GM12892 (cell line): ENCODE results near the gene GSG1L.

Experiments used
- DNase-seq: peaks from one replicate; pipeline ENCODE4 v3.0.0; 2011; ENCODE audit not compliant: insufficient read length
- FAIRE-seq: peaks from 2 replicates; lab custom pipeline; 2011; peaks lifted over from hg19 to GRCh38; lab: Jason Lieb, UNC
- POLR2A ChIP-seq: IDR thresholded peaks from 2 replicates; pipeline ENCODE4 v1.6.1; 2011; ENCODE audit warnings: low read depth, low read length, control low read depth
- POLR2AphosphoS5 ChIP-seq: IDR thresholded peaks from 2 replicates; pipeline ENCODE4 v1.6.1; 2011; ENCODE audit warnings: low read depth, low read length, control low read depth
- TAF1 ChIP-seq: IDR thresholded peaks from 2 replicates; pipeline ENCODE4 v1.6.1; 2011; ENCODE audit warnings: low read depth, mild to moderate bottlenecking, control low read depth, low read length, borderline replicate concordance

Gene GSG1L

GRCh38 chr16:27789150-27789549 is 274.4 kb downstream of the GSG1L start:
- TF ChIP-seq POLR2AphosphoS5 (no peak), TAF1 (no peak), POLR2A (no peak)
- FAIRE-seq: no peak
- DNase-seq: no peak

DNA sequence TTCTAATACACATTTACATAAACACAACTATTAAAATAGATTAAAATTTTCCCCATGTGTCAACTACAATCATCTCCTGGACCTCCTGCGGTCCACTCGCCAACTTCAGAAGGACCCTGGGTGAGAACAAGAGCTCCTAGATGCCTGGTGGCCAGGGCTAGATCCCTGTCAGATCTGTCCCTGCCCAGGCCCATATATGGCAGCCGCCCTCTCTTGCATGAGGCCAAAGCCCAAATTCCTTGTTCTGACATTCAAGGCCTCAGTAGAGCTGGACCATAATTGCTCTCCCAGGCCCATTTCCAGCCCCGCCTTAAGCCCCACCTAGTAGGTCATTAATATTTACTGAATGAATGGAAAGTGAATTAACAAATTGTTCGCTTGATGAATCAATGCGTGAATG is 275.8 kb downstream of the GSG1L start:
- no peak for TF ChIP-seq POLR2AphosphoS5
- no peak for TF ChIP-seq POLR2A
- TF ChIP-seq TAF1: no peak
- DNase-seq: no peak
- no peak for FAIRE-seq

DNA sequence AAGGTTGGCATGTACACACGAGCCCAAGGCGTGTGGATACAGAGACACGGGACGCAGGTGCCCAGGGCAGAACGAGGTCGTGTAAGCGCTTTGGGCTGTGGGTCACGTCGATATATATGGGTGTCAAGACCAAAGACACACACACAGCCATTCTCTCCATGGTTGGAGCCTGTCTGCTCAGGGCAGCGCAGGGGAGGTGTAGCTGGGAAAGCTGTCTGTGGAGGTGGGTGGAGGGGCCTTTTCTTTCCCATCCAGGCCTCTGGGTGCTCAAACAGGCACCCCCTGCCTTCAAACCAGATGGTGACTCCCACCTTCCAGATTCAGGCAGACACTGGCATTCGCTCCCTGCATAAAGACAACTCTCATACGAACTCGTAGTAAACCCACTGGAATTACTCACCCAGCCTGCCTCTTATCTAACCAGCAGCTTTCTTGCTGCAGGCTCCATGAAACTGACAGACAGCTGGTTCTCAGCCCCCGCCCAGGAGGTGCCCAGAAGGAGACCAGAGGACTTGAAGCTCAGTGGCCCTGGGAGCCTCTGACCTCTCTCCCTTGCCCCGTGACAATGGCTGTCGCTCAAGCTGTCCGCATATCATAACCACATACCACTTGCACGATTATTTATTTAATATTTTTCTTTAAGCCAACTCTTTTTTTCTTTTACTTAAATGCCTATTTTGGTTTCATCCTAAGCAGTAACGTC is 276.4 kb downstream of the GSG1L start:
- no peak for TF ChIP-seq POLR2A
- no peak for TF ChIP-seq TAF1
- TF ChIP-seq POLR2AphosphoS5: no peak
- DNase-seq (no peak), FAIRE-seq (no peak)

DNA sequence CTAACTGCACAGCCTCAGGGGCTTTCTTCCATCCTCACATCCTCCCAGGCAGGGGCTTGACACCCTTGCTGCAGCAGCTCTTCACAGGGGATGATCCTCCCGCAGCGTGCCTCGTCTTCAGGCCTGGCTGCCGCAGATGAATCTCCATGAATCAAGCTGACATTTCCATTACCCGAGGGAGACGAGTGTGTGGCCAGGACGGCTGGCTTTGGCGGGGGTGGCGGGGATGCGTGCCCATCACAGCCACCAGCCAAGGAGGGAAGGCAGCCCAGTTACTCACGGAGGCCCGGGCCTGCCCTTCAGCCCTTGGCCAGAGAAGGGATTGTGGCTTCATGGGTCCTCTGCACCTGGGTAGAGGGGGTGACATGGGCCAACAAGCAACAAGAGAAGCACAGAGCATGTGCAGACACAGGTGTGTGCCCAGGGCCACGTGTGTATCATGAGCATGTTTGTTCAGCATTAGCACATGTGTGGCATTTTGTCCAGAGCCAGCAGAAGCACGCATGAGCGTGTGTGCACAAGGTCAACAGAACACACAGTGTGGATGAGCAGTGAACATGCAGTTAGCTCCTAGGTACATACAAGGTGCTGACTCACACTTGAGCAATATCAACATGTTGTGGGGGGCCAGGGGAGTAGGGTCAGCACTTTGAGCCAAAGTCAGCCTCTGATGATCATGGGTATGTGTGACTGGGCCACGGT is 277.1 kb downstream of the GSG1L start:
- no peak for FAIRE-seq
- no peak for DNase-seq
- TF ChIP-seq TAF1 (no peak), POLR2AphosphoS5 (no peak), POLR2A (no peak)

GRCh38 chr16:27785307-27785678 is 278.2 kb downstream of the GSG1L start:
- FAIRE-seq: no peak
- TF ChIP-seq POLR2A (no peak), POLR2AphosphoS5 (no peak)
- no peak for DNase-seq

DNA sequence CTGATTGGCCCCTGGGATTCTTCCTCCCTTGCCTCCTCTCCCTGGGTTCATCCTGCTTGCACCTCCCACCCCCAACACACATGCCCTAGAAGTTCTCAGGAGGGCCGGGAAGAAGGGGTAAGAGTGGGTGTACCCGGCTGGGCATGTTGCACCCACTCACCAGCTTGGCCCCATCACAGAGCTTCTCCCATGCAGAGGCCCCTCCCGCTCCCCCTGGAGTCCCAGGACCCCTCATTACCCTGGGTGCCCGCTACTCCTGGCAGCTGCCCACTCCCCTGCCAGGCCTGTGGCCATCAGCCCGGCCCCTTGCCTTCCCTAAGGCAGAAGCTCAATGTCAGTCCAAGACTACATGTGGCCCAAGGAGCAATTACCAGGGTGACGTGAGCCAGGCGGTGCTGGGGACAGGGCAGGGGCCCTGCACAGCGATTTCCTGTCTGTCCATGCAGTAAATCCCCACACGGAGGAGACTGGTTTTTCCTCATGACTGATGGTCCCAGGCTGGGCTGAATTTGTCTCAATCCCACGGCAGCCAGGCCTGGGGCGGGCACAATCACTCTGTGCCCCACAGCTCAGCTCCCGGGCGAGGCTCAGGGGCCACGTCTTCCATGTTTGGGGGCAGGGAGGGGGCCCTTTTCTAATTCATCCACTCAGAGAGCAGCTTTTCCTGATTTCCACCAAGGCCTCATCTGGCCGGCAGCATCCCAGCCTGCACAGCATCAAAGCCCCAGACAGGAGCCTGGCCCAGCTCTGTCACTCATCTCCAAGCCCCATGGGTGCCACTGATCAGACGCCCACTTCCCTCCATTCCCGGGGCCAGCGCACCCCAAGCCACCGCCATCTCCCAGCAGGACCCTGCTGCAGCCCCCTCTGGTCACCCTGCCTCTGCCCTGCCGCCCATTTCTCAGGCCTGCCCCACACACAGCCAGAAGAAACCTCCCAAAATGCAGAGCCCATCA is 278.9 kb downstream of the GSG1L start:
- no peak for FAIRE-seq
- TF ChIP-seq POLR2AphosphoS5: no peak
- TF ChIP-seq TAF1: no peak
- no peak for TF ChIP-seq POLR2A
- no peak for DNase-seq

DNA sequence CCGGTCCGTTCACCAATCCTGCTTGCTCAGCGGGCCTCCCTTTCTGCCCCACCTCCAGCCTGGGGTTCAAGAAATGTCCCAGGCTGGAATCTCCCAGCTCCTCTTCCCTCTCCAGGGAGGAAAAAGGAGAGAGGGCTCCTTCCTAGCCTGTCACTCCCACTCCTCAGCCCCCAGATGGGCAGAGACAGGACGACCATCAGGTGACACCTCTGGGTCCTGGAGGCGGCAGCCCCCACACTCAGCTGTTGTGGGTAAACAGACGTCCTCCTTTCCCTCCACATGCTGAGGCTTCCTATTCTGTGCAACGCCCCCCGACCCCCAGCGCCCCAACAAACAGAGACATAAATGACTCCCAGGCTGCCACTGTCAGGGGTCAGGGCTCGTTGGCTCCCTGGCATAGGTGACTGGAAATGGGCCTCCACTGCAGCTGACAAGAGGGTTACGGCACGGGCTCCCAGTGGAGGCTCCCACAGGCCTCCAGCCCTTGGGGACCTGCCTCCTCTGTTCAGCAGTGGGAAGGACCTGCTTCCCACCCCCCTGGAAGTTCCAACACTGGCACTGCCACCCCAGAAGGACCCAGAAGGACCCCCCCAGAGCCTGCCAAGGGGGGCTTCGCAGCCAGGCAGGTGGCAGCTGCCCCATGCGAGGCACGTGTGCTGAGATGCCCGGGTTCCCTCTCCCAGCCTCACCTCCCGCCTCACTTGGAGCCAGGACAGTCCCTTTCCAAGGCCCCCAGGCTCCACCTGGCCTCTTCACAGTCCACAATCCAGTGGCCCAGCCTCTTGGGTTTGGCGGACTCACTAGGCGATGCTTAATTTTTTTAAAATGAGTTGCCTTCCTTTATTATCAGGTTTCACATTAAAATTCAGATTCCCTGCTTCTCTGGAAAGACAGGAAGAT is 281.3 kb downstream of the GSG1L start:
- no peak for TF ChIP-seq POLR2AphosphoS5
- no peak for TF ChIP-seq POLR2A
- no peak for DNase-seq
- no peak for FAIRE-seq

DNA sequence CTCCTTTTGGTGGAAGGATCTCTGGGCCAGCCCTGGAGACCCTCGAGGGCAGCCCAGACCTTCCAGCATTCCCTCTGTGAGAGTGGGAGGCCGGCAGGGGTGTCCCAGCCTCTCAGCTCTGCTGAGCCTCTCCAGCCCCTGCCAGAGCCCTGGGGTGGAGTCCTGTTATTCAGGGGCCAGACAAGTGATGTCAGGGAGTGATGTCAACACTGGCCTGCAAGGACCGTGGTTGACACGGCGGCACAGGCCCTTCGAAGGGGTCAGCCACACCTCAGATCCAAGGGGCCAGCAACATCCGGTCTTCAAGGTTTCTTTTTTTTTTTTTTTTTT is 282.4 kb downstream of the GSG1L start:
- FAIRE-seq (no peak), DNase-seq (no peak)
- no peak for TF ChIP-seq POLR2A
- TF ChIP-seq POLR2AphosphoS5: no peak
- TF ChIP-seq TAF1: no peak

GRCh38 chr16:27780468-27781194 is 282.9 kb downstream of the GSG1L start:
- TF ChIP-seq TAF1 (no peak), POLR2AphosphoS5 (no peak), POLR2A (no peak)
- DNase-seq: no peak
- FAIRE-seq: no peak

DNA sequence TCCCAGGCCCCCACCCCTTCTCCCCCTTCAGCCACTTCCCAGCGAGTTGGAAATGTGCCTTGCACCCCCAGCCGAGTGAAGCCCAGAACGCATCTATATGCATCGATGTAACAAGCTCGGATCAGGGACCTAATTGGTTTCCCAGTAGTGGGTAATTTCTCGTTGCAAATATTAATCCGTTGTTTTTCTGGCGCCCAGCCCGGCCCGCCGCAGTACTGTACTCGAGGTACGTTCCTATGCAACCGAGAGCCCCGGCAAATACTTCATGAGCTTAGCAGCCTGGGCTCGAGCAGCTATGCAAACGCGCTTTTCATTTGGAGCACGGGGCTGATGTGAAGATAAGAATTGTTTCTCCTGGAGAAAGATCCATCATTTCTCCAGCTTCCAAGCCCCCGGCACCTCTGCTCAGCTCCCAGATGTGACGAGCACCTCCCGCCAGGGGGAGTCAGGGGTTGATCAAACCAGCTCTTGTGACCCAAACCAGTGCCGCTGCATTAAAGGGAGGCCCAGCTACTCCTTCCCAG is 283.8 kb downstream of the GSG1L start:
- DNase-seq (no peak), FAIRE-seq (no peak)
- TF ChIP-seq TAF1: no peak
- no peak for TF ChIP-seq POLR2AphosphoS5
- TF ChIP-seq POLR2A: no peak
